ENCODE data around the gene PPAT.

- TF ChIP-seq, protein P1, sequence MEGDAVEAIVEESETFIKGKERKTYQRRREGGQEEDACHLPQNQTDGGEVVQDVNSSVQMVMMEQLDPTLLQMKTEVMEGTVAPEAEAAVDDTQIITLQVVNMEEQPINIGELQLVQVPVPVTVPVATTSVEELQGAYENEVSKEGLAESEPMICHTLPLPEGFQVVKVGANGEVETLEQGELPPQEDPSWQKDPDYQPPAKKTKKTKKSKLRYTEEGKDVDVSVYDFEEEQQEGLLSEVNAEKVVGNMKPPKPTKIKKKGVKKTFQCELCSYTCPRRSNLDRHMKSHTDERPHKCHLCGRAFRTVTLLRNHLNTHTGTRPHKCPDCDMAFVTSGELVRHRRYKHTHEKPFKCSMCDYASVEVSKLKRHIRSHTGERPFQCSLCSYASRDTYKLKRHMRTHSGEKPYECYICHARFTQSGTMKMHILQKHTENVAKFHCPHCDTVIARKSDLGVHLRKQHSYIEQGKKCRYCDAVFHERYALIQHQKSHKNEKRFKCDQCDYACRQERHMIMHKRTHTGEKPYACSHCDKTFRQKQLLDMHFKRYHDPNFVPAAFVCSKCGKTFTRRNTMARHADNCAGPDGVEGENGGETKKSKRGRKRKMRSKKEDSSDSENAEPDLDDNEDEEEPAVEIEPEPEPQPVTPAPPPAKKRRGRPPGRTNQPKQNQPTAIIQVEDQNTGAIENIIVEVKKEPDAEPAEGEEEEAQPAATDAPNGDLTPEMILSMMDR (IDR thresholded peaks at IDR 0.05), result no peak
- TF ChIP-seq POLR2A (IDR thresholded peaks at IDR 0.05), result no peak
These were observed 10.3 kb upstream of the PPAT start for GRCh38 chr4:56445699-56446098.

All from heart left ventricle (tissue), 13 donors.